HG02571 (cell line): Measurements from ENCODE around the gene SCART1.
"Not testable (repeated sequence)": the region's sequence is repeated elsewhere in the genome, so short reads cannot be mapped to it uniquely, and the experiment has no call there.

Experiments used
- ATAC-seq: cut with Tn5 transposase; IDR thresholded peaks from one replicate; pipeline ENCODE4 v1.9.1; 2021; ENCODE audit warnings: mild to moderate bottlenecking, moderate library complexity; ENCODE audit not compliant: unreplicated experiment

SCART1 gene

GRCh38 chr10:133453516-133454203 lies at the start of gene SCART1:
SCART1 (plus strand) TSS chr10:133453945; CDS start chr10:133453998, 53 bp downstream.
- ATAC-seq: no peak

- no peak for ATAC-seq
Measured at GRCh38 chr10:133405272-133405671, 48.5 kb upstream of the SCART1 start.

- ATAC-seq: no peak
Measured at GRCh38 chr10:133405844-133406527, 47.8 kb upstream of the SCART1 start.

GRCh38 chr10:133411523-133412380 lies 42.0 kb upstream of the SCART1 start:
- no peak for ATAC-seq

GRCh38 chr10:133412381-133412711 lies 41.4 kb upstream of the SCART1 start:
- no peak for ATAC-seq

- not testable (repeated sequence) for ATAC-seq
Measured at GRCh38 chr10:133414401-133414800, 39.3 kb upstream of the SCART1 start.

GRCh38 chr10:133415752-133416151 lies 38.0 kb upstream of the SCART1 start:
- no peak for ATAC-seq

- no peak for ATAC-seq
Measured at GRCh38 chr10:133418289-133418993, 35.3 kb upstream of the SCART1 start.

- ATAC-seq: no peak
Measured at GRCh38 chr10:133419211-133419950, 34.4 kb upstream of the SCART1 start.

GRCh38 chr10:133420028-133420427 lies 33.7 kb upstream of the SCART1 start:
- ATAC-seq: no peak

GRCh38 chr10:133420579-133420978 lies 33.2 kb upstream of the SCART1 start:
- no peak for ATAC-seq

GRCh38 chr10:133421336-133422222 lies 32.2 kb upstream of the SCART1 start:
- ATAC-seq: no peak

- ATAC-seq: no peak
Measured at GRCh38 chr10:133422223-133422806, 31.4 kb upstream of the SCART1 start.

- no peak for ATAC-seq
Measured at GRCh38 chr10:133422807-133423771, 30.7 kb upstream of the SCART1 start.

- ATAC-seq: not testable (repeated sequence)
Measured at GRCh38 chr10:133424102-133424501, 29.6 kb upstream of the SCART1 start.

GRCh38 chr10:133424601-133425000 lies 29.1 kb upstream of the SCART1 start, which contains the start of gene SPRN:
SPRN (minus strand) TSS chr10:133424625; CDS start chr10:133423681, 944 bp downstream.
- not testable (repeated sequence) for ATAC-seq

- ATAC-seq: not testable (repeated sequence)
Measured at GRCh38 chr10:133429571-133429970, 24.2 kb upstream of the SCART1 start.
